BJ (cell line): ENCODE results near the gene ANKRD1. TPM values are rescaled to one million over a fixed set of nuclear protein-coding genes. Genes with fewer than 3 reads are reported as not detected.

ENCODE experiments used
- CTCF ChIA-PET: fragments of 350-600 bp; formaldehyde crosslinking; extraction: SDS; loops from one replicate; lab custom pipeline; 2021; ENCODE audit warnings: antibody characterized with exemption, inconsistent platforms; lab: Yijun Ruan, JAX
- POLR2A ChIA-PET: fragments of 300-600 bp; sonication (Branson Sonifier 250); formaldehyde crosslinking; extraction: SDS; loops from one replicate; lab custom pipeline; 2021; ENCODE audit warnings: antibody characterized with exemption; lab: Charles Lee
- DNase-seq: peaks from one replicate; pipeline ENCODE4 v3.0.0-alpha.2; 2011; ENCODE audit warnings: low read depth
- H3K27me3 ChIP-seq: 2 replicates; pipeline ENCODE4 v1.6.0; 2011; ENCODE audit warnings: low read length; ENCODE audit not compliant: control insufficient read depth, insufficient read depth
- H3K36me3 ChIP-seq: 2 replicates; pipeline ENCODE4 v1.5.1; 2011; ENCODE audit warnings: low read length; ENCODE audit not compliant: control insufficient read depth, insufficient read depth
- H3K4me3 ChIP-seq: 2 replicates; pipeline ENCODE4 v1.5.1; 2011; ENCODE audit warnings: low read depth, mild to moderate bottlenecking, control low read depth, low read length
- CTCF ChIP-seq: IDR thresholded peaks from 2 replicates; pipeline ENCODE4 v1.5.1; 2011; ENCODE audit warnings: low read depth, mild to moderate bottlenecking, control low read depth, inconsistent platforms, low read length, moderate library complexity; ENCODE audit not compliant: insufficient read depth
- polyA plus RNA-seq: library from polyadenylated mRNA; depleted of rRNA; stranded (reverse); fragments of >200 nt; gene quantifications from 2 replicates; pipeline ENCODE4 v1.2.3, GENCODE V29; 2011

ANKRD1 gene
- polyA plus RNA-seq, 1 experiment = 2.2 TPM

GRCh38 chr10:90916392-90917237, 4.3 kb downstream of the ANKRD1 start:
- no peak for TF ChIP-seq CTCF
- Histone ChIP-seq H3K4me3 (no peak overlapping the region), H3K27me3 (no peaks in the 10 kb centered on the region), H3K36me3 (no peaks in the 10 kb centered on the region)
- DNase-seq = no peak
- CTCF ChIA-PET = interaction anchor here (0.9 to 2.1 kb wide), 4 partner anchors 37 to 334 kb away, joined by 3 to 9 read pairs (median 4); no protein-coding TSS in a partner anchor
- POLR2A ChIA-PET = no interaction called here

GRCh38 chr10:90915766-90916075, 5.2 kb downstream of the ANKRD1 start:
- Histone ChIP-seq H3K4me3 (no peak overlapping the region), H3K27me3 (no peaks in the 10 kb centered on the region), H3K36me3 (no peaks in the 10 kb centered on the region)
- ChIA-PET POLR2A (no interaction called here), CTCF (interaction anchor here (0.8 to 1.0 kb wide), 2 partner anchors 54 to 336 kb away, joined by 3 to 5 read pairs; no protein-coding TSS in a partner anchor)
- no peak for DNase-seq
- no peak for TF ChIP-seq CTCF

- Histone ChIP-seq H3K27me3 (no peaks in the 10 kb centered on the region), H3K36me3 (no peaks in the 10 kb centered on the region), H3K4me3 (no peak overlapping the region)
- no peak for TF ChIP-seq CTCF
- DNase-seq = no peak
- ChIA-PET POLR2A (no interaction called here), CTCF (interaction anchor here (0.8 to 1.1 kb wide), 3 partner anchors 54 to 336 kb away, joined by 3 to 5 read pairs (median 3); no protein-coding TSS in a partner anchor)
These were observed 5.7 kb downstream of the ANKRD1 start for GRCh38 chr10:90914992-90915765.

- no peaks in the 10 kb centered on the region for H3K36me3 ChIP-seq
These were observed 7.0 kb downstream of the ANKRD1 start for GRCh38 chr10:90913774-90914420.

More at GRCh38 chr10:90913774-90914420, 7.0 kb downstream of the ANKRD1 start:
- CTCF ChIA-PET = interaction anchor here (1.1 to 6.5 kb wide), 3 partner anchors 34 to 336 kb away, joined by 3 to 76 read pairs (median 16); no protein-coding TSS in a partner anchor
- POLR2A ChIA-PET = interaction anchor here (0.6 kb wide), 1 partner anchor 66 kb away, joined by 3 read pairs; no protein-coding TSS in a partner anchor
- Histone ChIP-seq H3K4me3 (no peak overlapping the region), H3K27me3 (no peaks in the 10 kb centered on the region)
- DNase-seq = no peak
- TF ChIP-seq CTCF = no peak
